ENCODE data around the gene SAMD1.

GRCh38 chr19:14066134-14066533 lies 24.4 kb downstream of the SAMD1 start:
- TF ChIP-seq, protein P1, sequence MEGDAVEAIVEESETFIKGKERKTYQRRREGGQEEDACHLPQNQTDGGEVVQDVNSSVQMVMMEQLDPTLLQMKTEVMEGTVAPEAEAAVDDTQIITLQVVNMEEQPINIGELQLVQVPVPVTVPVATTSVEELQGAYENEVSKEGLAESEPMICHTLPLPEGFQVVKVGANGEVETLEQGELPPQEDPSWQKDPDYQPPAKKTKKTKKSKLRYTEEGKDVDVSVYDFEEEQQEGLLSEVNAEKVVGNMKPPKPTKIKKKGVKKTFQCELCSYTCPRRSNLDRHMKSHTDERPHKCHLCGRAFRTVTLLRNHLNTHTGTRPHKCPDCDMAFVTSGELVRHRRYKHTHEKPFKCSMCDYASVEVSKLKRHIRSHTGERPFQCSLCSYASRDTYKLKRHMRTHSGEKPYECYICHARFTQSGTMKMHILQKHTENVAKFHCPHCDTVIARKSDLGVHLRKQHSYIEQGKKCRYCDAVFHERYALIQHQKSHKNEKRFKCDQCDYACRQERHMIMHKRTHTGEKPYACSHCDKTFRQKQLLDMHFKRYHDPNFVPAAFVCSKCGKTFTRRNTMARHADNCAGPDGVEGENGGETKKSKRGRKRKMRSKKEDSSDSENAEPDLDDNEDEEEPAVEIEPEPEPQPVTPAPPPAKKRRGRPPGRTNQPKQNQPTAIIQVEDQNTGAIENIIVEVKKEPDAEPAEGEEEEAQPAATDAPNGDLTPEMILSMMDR (conservative IDR thresholded peaks at IDR 0.05; ENCODE audit: low read length), result no peak
- TF ChIP-seq EZH2phosphoT487 (IDR thresholded peaks at IDR 0.05; ENCODE audit: borderline replicate concordance, low read depth, low read length), result no peak
